HEK293T (cell line): Measurements from ENCODE around the gene ZNF419.

Source experiments
- BHLHE40 ChIP-seq: fragments of 450-650 bp; IDR thresholded peaks from 2 replicates; pipeline ENCODE4 v1.6.1; 2016; ENCODE audit warnings: mild to moderate bottlenecking, moderate library complexity, borderline replicate concordance
- ELF4 ChIP-seq: fragments of 450-650 bp; IDR thresholded peaks from 2 replicates; pipeline ENCODE4 v1.6.1; 2017; ENCODE audit warnings: antibody characterized with exemption
- FOXM1 ChIP-seq: fragments of 450-650 bp; IDR thresholded peaks from 2 replicates; pipeline ENCODE4 v1.6.1; 2017; ENCODE audit warnings: mild to moderate bottlenecking, borderline replicate concordance
- SUZ12 ChIP-seq: fragments of 450-650 bp; IDR thresholded peaks from 2 replicates; pipeline ENCODE4 v1.6.1; 2016; ENCODE audit warnings: mild to moderate bottlenecking
- ZNF384 ChIP-seq: fragments of 450-650 bp; IDR thresholded peaks from 2 replicates; pipeline ENCODE4 v1.6.1; 2016

- TF ChIP-seq BHLHE40 (no peak), ELF4 (no peak), SUZ12 (no peak), FOXM1 (no peak), ZNF384 (no peak)
Measured at GRCh38 chr19:57466489-57466888, 21.1 kb upstream of the ZNF419 start.
